Esophagus muscularis mucosa (tissue), 4 donors: Measurements from ENCODE around the gene SPAAR. TPM values are rescaled to one million over a fixed set of nuclear protein-coding genes. Genes with fewer than 3 reads are reported as not detected.

Source experiments
- DNase-seq: peaks from one replicate; pipeline ENCODE4 v3.0.0-alpha.2; 2017; ENCODE audit errors: extremely low spot score
- H3K27ac ChIP-seq, 4 donors: fragments of 200-600 bp; sonication (generic); replicated peaks in 1 of 4; 1 replicate in 3 of 4; 2 replicates in 1 of 4; pipeline ENCODE4 v1.5.1; 2016 to 2019; ENCODE audit warnings: mild to moderate bottlenecking in 1 of 4
- H3K27me3 ChIP-seq, 4 donors: fragments of 200-600 bp; sonication (generic); one replicate each; pipeline versions ENCODE4 v1.5.1 to v1.6.0; 2016 to 2019
- H3K36me3 ChIP-seq, 4 donors: fragments of 200-600 bp; sonication (generic); one replicate each; pipeline ENCODE4 v1.5.1; 2016 to 2019
- H3K4me1 ChIP-seq, 4 donors: fragments of 200-600 bp; sonication (generic); one replicate each; pipeline ENCODE4 v1.5.1; 2016 to 2019
- H3K4me3 ChIP-seq, 4 donors: fragments of 200-600 bp; sonication (generic); 1 replicate in 2 of 4; 2 replicates in 2 of 4; pipeline ENCODE4 v1.5.1; 2016 to 2019; ENCODE audit warnings: mild to moderate bottlenecking in 4 of 4, moderate library complexity in 1 of 4
- H3K9me3 ChIP-seq, 4 donors: fragments of 200-600 bp; sonication (generic); 1 replicate in 3 of 4; 2 replicates in 1 of 4; pipeline ENCODE4 v1.5.1; 2016 to 2019
- CTCF ChIP-seq, 3 experiments: fragments of 200-600 bp in 2 of 3; fragments of 450-650 bp in 1 of 3; sonication (generic) in 2 of 3; IDR thresholded peaks; one replicate each; pipeline ENCODE4 v1.5.1; 2017 to 2019; ENCODE audit warnings: antibody characterized with exemption in 3 of 3, mild to moderate bottlenecking in 2 of 3, moderate library complexity in 1 of 3
- EP300 ChIP-seq: sonication (generic); formaldehyde crosslinking; IDR thresholded peaks from one replicate; pipeline ENCODE4 v1.6.1; 2017; ENCODE audit warnings: antibody characterized with exemption
- POLR2A ChIP-seq: fragments of 450-650 bp; IDR thresholded peaks from one replicate; pipeline ENCODE4 v1.6.1; 2017; ENCODE audit warnings: antibody characterized with exemption, moderate library complexity, mild to moderate bottlenecking, low read depth
- POLR2AphosphoS5 ChIP-seq, 2 donors: sonication (generic); formaldehyde crosslinking; IDR thresholded peaks; one replicate each; pipeline ENCODE4 v1.6.1; 2017; ENCODE audit warnings: antibody characterized with exemption in 2 of 2
- WGBS: methylation state at CpG from one replicate; pipeline ENCODE4 v1.1.5; 2018; 5-methylcytosine and 5-hydroxymethylcytosine counted together
- intact Hi-C: fragments of 100-400 bp; cut with DNase I; formaldehyde crosslinking; loops from one replicate; pipeline ENCODE4 v1.15.1; 2023
- total RNA-seq, 4 donors: library from RNA; depleted of rRNA; stranded (reverse); fragments of >200 nt; gene quantifications; one replicate each; pipeline versions ENCODE4 v1.1.0 to v1.2.1, GENCODE V29; 2016

Gene SPAAR
- total RNA-seq, 4 donors from 2014 or later, result 2.1 to 5.7 (median 2.8) TPM

- no peaks in the 10 kb centered on the region for H3K9me3 ChIP-seq
- H3K27me3 ChIP-seq, result no peaks in the 10 kb centered on the region
- H3K36me3 ChIP-seq, result no peaks in the 10 kb centered on the region
- intact Hi-C loops, result no loop called here
- peaks cover 0 to 17% (median 13%) of the 10 kb centered on the region in 4 donors for H3K4me1 ChIP-seq
- TF ChIP-seq POLR2AphosphoS5 (IDR thresholded peaks at IDR 0.05) (no peak), POLR2A (no peak), CTCF (IDR thresholded peaks at IDR 0.05) (no peak), EP300 (no peak)
- H3K27ac ChIP-seq, result no peak overlapping the region
- no peak for DNase-seq
- no peak overlapping the region for H3K4me3 ChIP-seq
- WGBS, result 96% methylated on average over 4 of the region's 4 CpGs
These were observed 26.0 kb downstream of the SPAAR start for GRCh38 chr9:35935261-35935660.

- WGBS, result 39% methylated on average over 7 of the region's 7 CpGs
- Histone ChIP-seq H3K4me3 (no peak overlapping the region), H3K9me3 (no peaks in the 10 kb centered on the region), H3K27me3 (no peaks in the 10 kb centered on the region), H3K4me1 (peaks cover 0 to 17% (median 13%) of the 10 kb centered on the region in 4 donors), H3K36me3 (no peaks in the 10 kb centered on the region), H3K27ac (peak overlapping the region in 3 of 4 donors; percentile 9 to 47 (median 32))
- DNase-seq, result no peak
- TF ChIP-seq EP300, result no peak
- TF ChIP-seq CTCF (IDR thresholded peaks at IDR 0.05), result no peak
- no peak for TF ChIP-seq POLR2AphosphoS5 (IDR thresholded peaks at IDR 0.05)
- no peak for TF ChIP-seq POLR2A
- intact Hi-C loops, result no loop called here
These were observed 26.6 kb downstream of the SPAAR start for GRCh38 chr9:35935755-35936509.

- H3K4me1 ChIP-seq, result peaks cover 0 to 17% (median 13%) of the 10 kb centered on the region in 4 donors
These were observed 27.9 kb downstream of the SPAAR start for GRCh38 chr9:35937227-35937626.

GRCh38 chr9:35938474-35939356 lies 29.4 kb downstream of the SPAAR start:
- H3K27ac ChIP-seq, result no peak overlapping the region
- no peak for DNase-seq
- 75% methylated on average over 10 of the region's 10 CpGs for WGBS

More at GRCh38 chr9:35937227-35937626, 27.9 kb downstream of the SPAAR start:
- no peak overlapping the region for H3K27ac ChIP-seq
- intact Hi-C loops, result no loop called here
- no peaks in the 10 kb centered on the region for H3K36me3 ChIP-seq
- TF ChIP-seq EP300 (no peak), CTCF (IDR thresholded peaks at IDR 0.05) (no peak), POLR2A (no peak), POLR2AphosphoS5 (IDR thresholded peaks at IDR 0.05) (no peak)
- no peak for DNase-seq
- 73% methylated on average over 2 of the region's 2 CpGs for WGBS
- H3K4me3 ChIP-seq, result no peak overlapping the region
- no peaks in the 10 kb centered on the region for H3K27me3 ChIP-seq
- H3K9me3 ChIP-seq, result no peaks in the 10 kb centered on the region

More at GRCh38 chr9:35938474-35939356, 29.4 kb downstream of the SPAAR start:
- no peaks in the 10 kb centered on the region for H3K36me3 ChIP-seq
- intact Hi-C loops, result no loop called here
- TF ChIP-seq POLR2AphosphoS5 (IDR thresholded peaks at IDR 0.05) (no peak), CTCF (IDR thresholded peaks at IDR 0.05) (no peak)
- no peaks in the 10 kb centered on the region for H3K9me3 ChIP-seq
- H3K27me3 ChIP-seq, result no peaks in the 10 kb centered on the region
- no peak overlapping the region for H3K4me3 ChIP-seq
- peaks cover 0 to 17% (median 13%) of the 10 kb centered on the region in 4 donors for H3K4me1 ChIP-seq
